Measurements from ENCODE around the gene SCNN1A. TPM values are rescaled to one million over a fixed set of nuclear protein-coding genes. Genes with fewer than 3 reads are reported as not detected.

The SCNN1A gene
- total RNA-seq, 1 donor from 2014 or later = 0.05 TPM

GRCh38 chr12:6328945-6329702, 46.2 kb downstream of the SCNN1A start:
- peaks cover 32% of the 10 kb centered on the region for H3K4me1 Mint-ChIP-seq (ENCODE audit: low read depth)
- intact Hi-C loops (cut with micrococcal nuclease) = no loop called here
- no peaks in the 10 kb centered on the region for H3K9me3 Mint-ChIP-seq
- H3K27me3 Mint-ChIP-seq (ENCODE audit: insufficient read depth) = no peaks in the 10 kb centered on the region
- DNase-seq (ENCODE audit: low spot score) = no peak
- no peak overlapping the region for H3K27ac Mint-ChIP-seq
- H3K4me3 Mint-ChIP-seq = no peak overlapping the region
- H3K36me3 Mint-ChIP-seq (ENCODE audit: low read depth) = peaks cover 47% of the 10 kb centered on the region

GRCh38 chr12:6328045-6328779, 47.2 kb downstream of the SCNN1A start:
- intact Hi-C loops (cut with micrococcal nuclease) = no loop called here
- no peak for DNase-seq (ENCODE audit: low spot score)

GRCh38 chr12:6327229-6328041, 47.9 kb downstream of the SCNN1A start:
- no peak for DNase-seq (ENCODE audit: low spot score)
- Mint-ChIP-seq H3K27ac (no peak overlapping the region), H3K36me3 (ENCODE audit: low read depth) (peaks cover 39% of the 10 kb centered on the region), H3K4me1 (ENCODE audit: low read depth) (peaks cover 27% of the 10 kb centered on the region), H3K27me3 (ENCODE audit: insufficient read depth) (no peaks in the 10 kb centered on the region), H3K4me3 (no peak overlapping the region), H3K9me3 (no peaks in the 10 kb centered on the region)
- intact Hi-C loops (cut with micrococcal nuclease) = no loop called here

More at GRCh38 chr12:6328045-6328779, 47.2 kb downstream of the SCNN1A start:
- Mint-ChIP-seq H3K27me3 (ENCODE audit: insufficient read depth) (no peaks in the 10 kb centered on the region), H3K9me3 (no peaks in the 10 kb centered on the region), H3K4me3 (no peak overlapping the region), H3K27ac (no peak overlapping the region), H3K4me1 (ENCODE audit: low read depth) (peaks cover 30% of the 10 kb centered on the region), H3K36me3 (ENCODE audit: low read depth) (peaks cover 43% of the 10 kb centered on the region)

- DNase-seq (ENCODE audit: low spot score) = no peak
- intact Hi-C loops (cut with micrococcal nuclease) = no loop called here
- H3K9me3 Mint-ChIP-seq = no peaks in the 10 kb centered on the region
- H3K27me3 Mint-ChIP-seq (ENCODE audit: insufficient read depth) = no peaks in the 10 kb centered on the region
- H3K4me1 Mint-ChIP-seq (ENCODE audit: low read depth) = peaks cover 27% of the 10 kb centered on the region
- H3K27ac Mint-ChIP-seq = no peak overlapping the region
- H3K4me3 Mint-ChIP-seq = no peak overlapping the region
- H3K36me3 Mint-ChIP-seq (ENCODE audit: low read depth) = peaks cover 38% of the 10 kb centered on the region
These were observed 48.8 kb downstream of the SCNN1A start for GRCh38 chr12:6326316-6327228.

DNA sequence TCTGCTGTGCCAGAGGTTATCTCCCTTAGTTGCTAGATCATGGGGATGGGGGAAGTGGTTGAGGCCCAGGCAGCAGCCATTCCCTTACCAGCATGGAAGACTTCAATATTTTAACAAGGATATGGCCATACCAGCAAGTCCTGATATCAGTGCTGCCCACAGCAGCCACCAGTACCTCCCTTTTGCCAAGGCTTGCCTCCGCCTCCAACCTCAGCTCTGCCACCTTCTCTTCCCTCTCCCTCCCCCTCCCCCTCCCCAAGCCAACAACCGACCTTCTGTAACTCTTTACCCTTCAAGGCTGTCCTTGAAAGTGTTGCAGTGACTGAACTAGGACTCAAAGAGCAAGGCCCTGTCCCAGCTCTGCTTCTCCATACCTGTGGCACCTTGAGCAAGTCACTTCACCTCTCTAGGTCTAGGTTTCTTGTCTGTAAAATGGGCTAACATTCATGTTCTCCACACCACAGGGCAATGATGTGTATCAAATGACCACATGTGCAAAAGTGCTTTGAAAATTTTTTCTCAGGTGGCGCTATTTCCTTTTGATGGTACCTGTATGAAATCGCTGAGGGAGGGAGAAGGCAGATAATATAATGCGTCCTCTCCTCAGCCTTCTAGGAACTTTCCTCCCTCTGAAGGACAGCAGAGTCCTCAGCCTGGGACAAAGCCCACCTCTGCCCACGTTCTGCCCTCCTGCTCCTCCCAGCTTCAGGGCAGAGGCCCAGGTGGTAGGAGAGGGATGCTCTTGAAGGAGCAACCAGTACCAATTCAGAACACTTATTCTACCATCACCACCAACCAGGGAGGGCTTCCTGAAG, 50.2 kb downstream of the SCNN1A start:
- DNase-seq (ENCODE audit: low spot score) = no peak
- H3K4me1 Mint-ChIP-seq (ENCODE audit: low read depth) = peaks cover 27% of the 10 kb centered on the region
- no peaks in the 10 kb centered on the region for H3K9me3 Mint-ChIP-seq
- H3K36me3 Mint-ChIP-seq (ENCODE audit: low read depth) = peaks cover 24% of the 10 kb centered on the region
- intact Hi-C loops (cut with micrococcal nuclease) = loop anchor here (5.0 kb wide), 1 partner anchor 142 kb away; no protein-coding TSS in a partner anchor
- no peak overlapping the region for H3K27ac Mint-ChIP-seq
- H3K27me3 Mint-ChIP-seq (ENCODE audit: insufficient read depth) = no peaks in the 10 kb centered on the region
- no peak overlapping the region for H3K4me3 Mint-ChIP-seq

- H3K9me3 Mint-ChIP-seq = no peaks in the 10 kb centered on the region
- peaks cover 19% of the 10 kb centered on the region for H3K36me3 Mint-ChIP-seq (ENCODE audit: low read depth)
- H3K27me3 Mint-ChIP-seq (ENCODE audit: insufficient read depth) = no peaks in the 10 kb centered on the region
- H3K4me3 Mint-ChIP-seq = no peak overlapping the region
- peak overlapping the region; percentile 90 for H3K27ac Mint-ChIP-seq
- peaks cover 27% of the 10 kb centered on the region for H3K4me1 Mint-ChIP-seq (ENCODE audit: low read depth)
- DNase-seq (ENCODE audit: low spot score) = no peak
- intact Hi-C loops (cut with micrococcal nuclease) = loop anchor here (1.0 to 5.0 kb wide), 4 partner anchors 11 to 143 kb away; no protein-coding TSS in a partner anchor
These were observed 51.2 kb downstream of the SCNN1A start for GRCh38 chr12:6323995-6324711.

DNA sequence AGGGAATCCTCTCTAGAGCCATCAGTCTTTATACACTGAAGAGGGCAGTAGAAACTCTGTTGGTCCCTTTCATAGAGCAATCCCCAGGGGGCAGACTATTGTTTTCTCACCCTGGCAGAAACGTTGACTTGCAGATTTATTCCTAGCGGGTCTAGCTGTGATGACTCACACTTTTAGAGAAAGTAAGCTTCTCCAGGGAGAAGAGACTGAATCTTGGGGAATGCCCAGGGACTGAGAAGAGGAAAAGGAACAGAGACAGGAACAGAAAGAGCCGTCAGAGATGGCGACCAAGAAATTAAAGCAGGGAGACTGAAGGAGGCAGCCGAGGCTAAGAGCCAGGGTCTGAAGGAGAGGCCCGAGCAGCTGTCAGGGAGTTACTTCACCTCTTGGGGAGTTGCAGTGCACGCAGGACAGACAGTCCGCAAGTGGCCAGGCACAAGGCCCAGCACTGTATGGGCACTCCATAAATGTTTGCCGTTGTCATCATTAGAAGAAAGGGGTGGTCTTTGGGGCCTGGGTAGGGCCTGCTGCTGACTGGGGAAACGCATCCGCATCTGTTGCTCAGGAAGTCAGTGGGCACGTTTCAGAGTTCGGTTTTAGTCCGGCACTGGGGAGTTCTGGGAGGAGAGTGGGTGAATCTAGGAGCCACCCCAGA, 51.9 kb downstream of the SCNN1A start:
- no peaks in the 10 kb centered on the region for H3K27me3 Mint-ChIP-seq (ENCODE audit: insufficient read depth)
- peaks cover 31% of the 10 kb centered on the region for H3K4me1 Mint-ChIP-seq (ENCODE audit: low read depth)
- H3K9me3 Mint-ChIP-seq = no peaks in the 10 kb centered on the region
- no peak for DNase-seq (ENCODE audit: low spot score)
- peaks cover 19% of the 10 kb centered on the region for H3K36me3 Mint-ChIP-seq (ENCODE audit: low read depth)
- intact Hi-C loops (cut with micrococcal nuclease) = loop anchor here (1.0 to 5.0 kb wide), 4 partner anchors 12 to 144 kb away; no protein-coding TSS in a partner anchor
- peak overlapping the region; percentile 90 for H3K27ac Mint-ChIP-seq
- H3K4me3 Mint-ChIP-seq = peak overlapping the region; percentile 71

DNA sequence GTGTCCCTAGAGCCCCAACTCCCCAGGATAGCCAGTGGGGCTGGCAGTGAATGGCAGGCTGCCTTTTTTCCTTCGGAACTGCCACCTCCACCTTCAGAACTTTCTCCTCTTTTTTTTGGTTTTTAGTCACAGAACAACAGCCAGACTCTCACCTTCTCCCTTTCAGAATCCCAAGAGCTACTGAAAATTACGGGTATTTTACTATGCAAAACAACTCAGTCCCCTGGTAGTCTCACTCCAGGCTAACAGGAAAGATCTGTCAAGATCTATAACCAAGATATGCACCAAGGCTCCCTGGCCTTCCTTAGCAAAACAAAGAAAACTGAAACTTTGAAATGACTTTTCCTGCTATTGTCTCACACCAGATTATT, 52.4 kb downstream of the SCNN1A start:
- no peak overlapping the region for H3K27ac Mint-ChIP-seq

GRCh38 chr12:6322352-6322751, 53.0 kb downstream of the SCNN1A start:
- no peak for DNase-seq (ENCODE audit: low spot score)
- Mint-ChIP-seq H3K4me1 (ENCODE audit: low read depth) (peaks cover 40% of the 10 kb centered on the region), H3K9me3 (no peaks in the 10 kb centered on the region), H3K27me3 (ENCODE audit: insufficient read depth) (no peaks in the 10 kb centered on the region), H3K27ac (no peak overlapping the region), H3K4me3 (no peak overlapping the region), H3K36me3 (ENCODE audit: low read depth) (peaks cover 15% of the 10 kb centered on the region)
- intact Hi-C loops (cut with micrococcal nuclease) = loop anchor here (5.0 kb wide), 1 partner anchor 145 kb away; no protein-coding TSS in a partner anchor

More for the DNA sequence above, 52.4 kb downstream of the SCNN1A start:
- Mint-ChIP-seq H3K4me1 (ENCODE audit: low read depth) (peaks cover 36% of the 10 kb centered on the region), H3K4me3 (no peak overlapping the region), H3K9me3 (no peaks in the 10 kb centered on the region), H3K27me3 (ENCODE audit: insufficient read depth) (no peaks in the 10 kb centered on the region), H3K36me3 (ENCODE audit: low read depth) (peaks cover 17% of the 10 kb centered on the region)
- intact Hi-C loops (cut with micrococcal nuclease) = loop anchor here (1.0 to 5.0 kb wide), 4 partner anchors 12 to 144 kb away; no protein-coding TSS in a partner anchor
- DNase-seq (ENCODE audit: low spot score) = no peak

- Mint-ChIP-seq H3K4me1 (ENCODE audit: low read depth) (peaks cover 40% of the 10 kb centered on the region), H3K4me3 (no peak overlapping the region), H3K27ac (no peak overlapping the region), H3K9me3 (no peaks in the 10 kb centered on the region), H3K36me3 (ENCODE audit: low read depth) (peaks cover 15% of the 10 kb centered on the region), H3K27me3 (ENCODE audit: insufficient read depth) (no peaks in the 10 kb centered on the region)
- DNase-seq (ENCODE audit: low spot score) = no peak
- intact Hi-C loops (cut with micrococcal nuclease) = loop anchor here (5.0 kb wide), 1 partner anchor 145 kb away; no protein-coding TSS in a partner anchor
These were observed 53.5 kb downstream of the SCNN1A start for GRCh38 chr12:6321905-6322304.

Data from activated T-helper 1 cell treated with anti-CD3 and anti-CD28 coated beads, Interleukin-12 subunit alpha, Interleukin-12 subunit beta, Interleukin-2, Interleukin-4 antibody, amounts not matched to agents 30 ng/mL and 10 ng/mL and 1 ng/mL, durations not matched to agents 14 hours and 24 hours and 36 hours (primary cell).